ENCODE data around the gene SLC39A11.

DNA sequence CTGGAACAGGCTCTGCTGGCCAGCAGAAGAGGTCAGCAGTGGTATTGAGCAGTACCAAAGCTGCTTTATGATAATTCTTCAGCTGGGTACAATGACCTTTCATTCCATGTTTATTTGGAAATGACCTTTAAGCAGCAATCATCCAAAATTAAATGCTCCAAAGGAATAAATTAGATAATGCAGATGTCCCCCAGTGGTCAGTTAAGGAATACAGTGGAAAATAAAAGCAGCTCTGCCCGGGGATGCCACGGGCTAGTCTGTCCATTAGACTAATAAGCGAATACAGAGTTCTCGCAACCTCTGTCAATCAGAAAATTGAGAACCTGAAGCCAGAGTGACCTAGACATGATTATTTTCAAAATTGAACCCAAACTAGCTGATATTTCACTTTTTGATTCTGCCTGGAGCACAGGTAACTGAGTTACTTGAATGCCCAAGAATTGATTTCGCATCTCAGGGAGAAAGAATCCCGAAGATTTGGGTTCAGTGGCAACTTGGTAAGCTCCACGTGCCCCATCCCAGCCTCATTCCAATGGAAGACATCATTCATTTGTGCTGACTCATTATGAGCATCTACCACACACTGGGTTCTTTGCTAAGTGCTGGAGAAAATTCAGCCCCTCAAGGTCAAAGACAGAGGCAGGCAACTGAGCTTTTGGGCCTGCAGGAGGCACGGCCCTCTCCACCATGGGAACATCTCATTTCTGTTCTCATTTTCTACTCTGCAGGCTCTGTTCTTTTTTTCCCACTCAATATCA, 34.4 kb upstream of the SLC39A11 start:
- no peak for TF ChIP-seq EP300 (IDR thresholded peaks at IDR 0.05)
- TF ChIP-seq POLR2A (IDR thresholded peaks at IDR 0.05), result no peak
- TF ChIP-seq, protein P1, sequence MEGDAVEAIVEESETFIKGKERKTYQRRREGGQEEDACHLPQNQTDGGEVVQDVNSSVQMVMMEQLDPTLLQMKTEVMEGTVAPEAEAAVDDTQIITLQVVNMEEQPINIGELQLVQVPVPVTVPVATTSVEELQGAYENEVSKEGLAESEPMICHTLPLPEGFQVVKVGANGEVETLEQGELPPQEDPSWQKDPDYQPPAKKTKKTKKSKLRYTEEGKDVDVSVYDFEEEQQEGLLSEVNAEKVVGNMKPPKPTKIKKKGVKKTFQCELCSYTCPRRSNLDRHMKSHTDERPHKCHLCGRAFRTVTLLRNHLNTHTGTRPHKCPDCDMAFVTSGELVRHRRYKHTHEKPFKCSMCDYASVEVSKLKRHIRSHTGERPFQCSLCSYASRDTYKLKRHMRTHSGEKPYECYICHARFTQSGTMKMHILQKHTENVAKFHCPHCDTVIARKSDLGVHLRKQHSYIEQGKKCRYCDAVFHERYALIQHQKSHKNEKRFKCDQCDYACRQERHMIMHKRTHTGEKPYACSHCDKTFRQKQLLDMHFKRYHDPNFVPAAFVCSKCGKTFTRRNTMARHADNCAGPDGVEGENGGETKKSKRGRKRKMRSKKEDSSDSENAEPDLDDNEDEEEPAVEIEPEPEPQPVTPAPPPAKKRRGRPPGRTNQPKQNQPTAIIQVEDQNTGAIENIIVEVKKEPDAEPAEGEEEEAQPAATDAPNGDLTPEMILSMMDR (IDR thresholded peaks at IDR 0.05), result no peak
